IgD-negative memory B cell (primary cell): ENCODE data around the gene ERC1. TPM values are rescaled to one million over a fixed set of nuclear protein-coding genes. Genes with fewer than 3 reads are reported as not detected.
A peak's percentile ranks its signal among the peaks of the same experiment; 100 is the strongest.

Experiments used
- H3K27ac Mint-ChIP-seq, 3 donors: one replicate each; pipeline ENCODE4 v1.8.0; 2020 to 2022; ENCODE audit warnings: mild to moderate bottlenecking in 3 of 3, mixed read lengths in 3 of 3, moderate library complexity in 1 of 3
- H3K27me3 Mint-ChIP-seq: one replicate; pipeline ENCODE4 v1.8.0; 2021; ENCODE audit warnings: mixed read lengths
- H3K36me3 Mint-ChIP-seq: one replicate; pipeline ENCODE4 v1.8.0; 2020; ENCODE audit warnings: mild to moderate bottlenecking, mixed read lengths
- H3K4me1 Mint-ChIP-seq, 3 donors: one replicate each; pipeline ENCODE4 v1.8.0; 2020 to 2022; ENCODE audit warnings: mixed read lengths in 3 of 3, mild to moderate bottlenecking in 1 of 3
- H3K4me3 Mint-ChIP-seq, 4 donors: one replicate each; pipeline ENCODE4 v1.8.0; 2020 to 2022; ENCODE audit warnings: mild to moderate bottlenecking in 4 of 4, mixed read lengths in 4 of 4, moderate library complexity in 3 of 4
- H3K9me3 Mint-ChIP-seq, 3 donors: one replicate each; pipeline ENCODE4 v1.8.0; 2020 to 2021; ENCODE audit warnings: mixed read lengths in 3 of 3, mild to moderate bottlenecking in 1 of 3
- polyA plus RNA-seq: library from polyadenylated mRNA; unstranded; fragments of 300-500 nt; fragmentation: Illumina TruSeq; gene quantifications from one replicate; pipeline ENCODE4 v1.2.3, GENCODE V29; 2021

ERC1 gene
- polyA plus RNA-seq, 1 donor from 2014 or later, result 16.5 TPM

GRCh38 chr12:1283316-1283715 is 292.3 kb downstream of the ERC1 start:
- no peak overlapping the region for H3K4me3 Mint-ChIP-seq
- H3K27ac Mint-ChIP-seq, result peak overlapping the region in 1 of 3 donors; percentile 37
- peaks cover 4% of the 10 kb centered on the region for H3K36me3 Mint-ChIP-seq
- H3K4me1 Mint-ChIP-seq, result peaks cover 0 to 2% (median 0%) of the 10 kb centered on the region in 3 donors
- H3K27me3 Mint-ChIP-seq, result no peaks in the 10 kb centered on the region
- H3K9me3 Mint-ChIP-seq, result no peaks in the 10 kb centered on the region

DNA sequence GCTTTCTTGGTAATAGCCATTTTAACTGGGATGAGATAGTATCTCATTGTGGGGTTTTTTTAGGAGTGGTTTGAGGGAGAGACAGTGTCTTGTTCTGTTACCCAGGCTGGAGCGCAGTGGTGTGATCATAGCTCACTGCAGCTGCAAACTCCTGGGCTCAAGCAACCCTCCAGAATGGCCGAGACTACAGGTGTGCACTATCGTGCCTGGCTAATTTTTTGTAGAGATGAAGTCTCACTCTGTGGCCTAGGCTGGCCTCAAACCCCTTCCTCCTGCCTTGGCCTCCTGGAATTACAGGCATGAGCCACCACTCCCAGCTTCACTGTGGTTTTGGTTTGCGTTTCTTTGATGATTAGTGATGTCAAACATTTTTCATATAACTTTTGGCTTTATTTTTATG is 293.6 kb downstream of the ERC1 start:
- H3K27ac Mint-ChIP-seq, result peak overlapping the region in 1 of 3 donors; percentile 54
- peaks cover 0 to 3% (median under 1%) of the 10 kb centered on the region in 3 donors for H3K4me1 Mint-ChIP-seq
- H3K9me3 Mint-ChIP-seq, result no peaks in the 10 kb centered on the region
- no peaks in the 10 kb centered on the region for H3K27me3 Mint-ChIP-seq
- H3K36me3 Mint-ChIP-seq, result peaks cover 4% of the 10 kb centered on the region
- H3K4me3 Mint-ChIP-seq, result no peak overlapping the region

- H3K36me3 Mint-ChIP-seq, result peaks cover 7% of the 10 kb centered on the region
- H3K4me3 Mint-ChIP-seq, result no peak overlapping the region
- peaks cover 0 to 3% (median 2%) of the 10 kb centered on the region in 3 donors for H3K4me1 Mint-ChIP-seq
- H3K9me3 Mint-ChIP-seq, result no peaks in the 10 kb centered on the region
- H3K27me3 Mint-ChIP-seq, result no peaks in the 10 kb centered on the region
- H3K27ac Mint-ChIP-seq, result peak overlapping the region in 1 of 3 donors; percentile 41
Observed at GRCh38 chr12:1287446-1287975, 296.5 kb downstream of the ERC1 start.

- Mint-ChIP-seq H3K27ac (no peak overlapping the region), H3K4me1 (peaks cover 0 to 3% (median 2%) of the 10 kb centered on the region in 3 donors), H3K4me3 (no peak overlapping the region), H3K9me3 (no peaks in the 10 kb centered on the region), H3K27me3 (no peaks in the 10 kb centered on the region), H3K36me3 (peaks cover 7% of the 10 kb centered on the region)
Observed at GRCh38 chr12:1288333-1288732, 297.3 kb downstream of the ERC1 start.

DNA sequence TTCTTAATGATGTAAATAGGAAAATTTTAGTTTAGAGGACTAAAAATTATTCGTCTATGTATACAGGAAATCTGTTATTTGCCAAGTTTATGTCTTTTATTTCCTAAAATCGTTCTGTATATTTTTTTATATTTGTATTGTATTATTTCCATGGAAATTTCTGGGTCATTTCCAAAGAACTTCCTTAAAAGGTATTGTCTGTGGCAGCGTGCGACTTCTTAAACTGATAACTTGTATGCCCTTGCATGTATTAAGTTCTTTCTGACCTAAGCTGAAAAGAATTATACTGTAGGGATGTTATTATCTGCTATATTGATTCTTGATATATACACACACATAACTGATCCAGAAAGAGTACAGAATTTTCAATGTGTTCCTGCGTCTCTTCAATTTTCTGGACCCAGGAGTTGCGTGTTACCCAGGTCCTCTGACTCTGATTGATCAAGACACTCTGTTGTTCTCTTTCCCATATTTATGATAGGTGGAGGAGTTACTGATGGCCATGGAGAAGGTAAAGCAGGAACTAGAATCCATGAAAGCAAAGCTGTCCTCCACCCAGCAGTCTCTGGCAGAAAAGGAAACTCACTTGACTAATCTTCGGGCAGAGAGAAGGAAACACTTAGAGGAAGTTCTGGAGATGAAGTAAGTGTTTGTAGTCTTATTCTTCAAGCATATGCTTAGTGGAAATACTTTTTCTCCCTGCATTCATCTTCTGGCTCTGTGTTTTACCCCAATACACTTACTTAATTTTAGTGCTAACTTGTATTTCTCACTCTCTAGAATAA is 298.5 kb downstream of the ERC1 start:
- peaks cover 0 to 3% (median 2%) of the 10 kb centered on the region in 3 donors for H3K4me1 Mint-ChIP-seq
- peaks cover 11% of the 10 kb centered on the region for H3K36me3 Mint-ChIP-seq
- no peaks in the 10 kb centered on the region for H3K9me3 Mint-ChIP-seq
- H3K27ac Mint-ChIP-seq, result no peak overlapping the region
- H3K27me3 Mint-ChIP-seq, result no peaks in the 10 kb centered on the region
- H3K4me3 Mint-ChIP-seq, result no peak overlapping the region

DNA sequence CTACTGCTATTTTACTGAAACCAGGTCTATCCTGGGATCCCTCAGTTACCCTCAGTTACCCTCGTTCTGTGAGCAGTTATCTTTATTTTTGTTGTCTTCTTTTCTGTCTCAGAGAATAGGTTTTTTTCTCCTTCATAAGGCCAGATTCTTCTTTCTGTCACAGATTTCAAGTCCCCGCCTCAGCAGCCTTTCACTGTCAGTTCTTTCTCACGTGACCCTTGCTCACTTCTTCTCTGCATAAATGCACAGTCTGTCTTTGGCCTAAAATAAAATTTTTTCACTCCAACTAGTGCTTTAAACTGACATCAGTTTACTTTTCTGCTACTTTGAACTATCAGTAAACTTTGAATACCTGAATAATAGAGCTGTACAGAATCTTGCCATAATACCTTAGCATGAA is 299.7 kb downstream of the ERC1 start:
- peaks cover 0 to 2% (median 2%) of the 10 kb centered on the region in 3 donors for H3K4me1 Mint-ChIP-seq
- H3K27me3 Mint-ChIP-seq, result no peaks in the 10 kb centered on the region
- no peaks in the 10 kb centered on the region for H3K9me3 Mint-ChIP-seq
- peaks cover 13% of the 10 kb centered on the region for H3K36me3 Mint-ChIP-seq
- H3K27ac Mint-ChIP-seq, result no peak overlapping the region
- no peak overlapping the region for H3K4me3 Mint-ChIP-seq

- Mint-ChIP-seq H3K27me3 (no peaks in the 10 kb centered on the region), H3K9me3 (no peaks in the 10 kb centered on the region), H3K4me1 (peaks cover 0 to 2% (median 2%) of the 10 kb centered on the region in 3 donors), H3K27ac (no peak overlapping the region), H3K4me3 (no peak overlapping the region), H3K36me3 (peaks cover 17% of the 10 kb centered on the region)
Observed at GRCh38 chr12:1291601-1292332, 300.7 kb downstream of the ERC1 start.

- H3K27me3 Mint-ChIP-seq, result no peaks in the 10 kb centered on the region
- peaks cover 23% of the 10 kb centered on the region for H3K36me3 Mint-ChIP-seq
- no peak overlapping the region for H3K27ac Mint-ChIP-seq
- H3K4me1 Mint-ChIP-seq, result peaks cover 0 to 2% (median 0%) of the 10 kb centered on the region in 3 donors
- no peak overlapping the region for H3K4me3 Mint-ChIP-seq
- no peaks in the 10 kb centered on the region for H3K9me3 Mint-ChIP-seq
Observed at GRCh38 chr12:1293901-1294300, 302.9 kb downstream of the ERC1 start.

DNA sequence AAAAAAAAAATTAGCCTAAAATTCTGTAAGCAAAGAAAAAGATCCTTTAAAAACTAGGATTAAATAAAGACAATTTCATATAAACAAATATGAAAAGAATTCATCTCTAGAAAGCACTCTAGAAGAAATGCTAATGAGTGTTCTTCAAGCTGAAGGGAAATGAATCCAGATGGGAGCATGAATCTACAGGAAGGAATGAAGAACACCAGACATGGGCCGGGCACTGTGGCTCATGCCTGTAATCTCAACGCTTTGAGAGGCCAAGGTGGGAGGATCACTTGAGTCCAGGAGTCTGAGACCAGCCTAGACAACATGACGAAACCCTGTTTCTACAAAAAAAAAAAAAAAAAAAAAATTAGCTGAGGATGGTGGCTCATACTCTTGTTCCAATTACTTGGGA is 306.2 kb downstream of the ERC1 start:
- Mint-ChIP-seq H3K4me1 (no peaks in the 10 kb centered on the region), H3K27me3 (no peaks in the 10 kb centered on the region), H3K4me3 (no peak overlapping the region), H3K9me3 (peaks cover 0 to 4% (median 0%) of the 10 kb centered on the region in 3 donors), H3K36me3 (peaks cover 21% of the 10 kb centered on the region), H3K27ac (no peak overlapping the region)

DNA sequence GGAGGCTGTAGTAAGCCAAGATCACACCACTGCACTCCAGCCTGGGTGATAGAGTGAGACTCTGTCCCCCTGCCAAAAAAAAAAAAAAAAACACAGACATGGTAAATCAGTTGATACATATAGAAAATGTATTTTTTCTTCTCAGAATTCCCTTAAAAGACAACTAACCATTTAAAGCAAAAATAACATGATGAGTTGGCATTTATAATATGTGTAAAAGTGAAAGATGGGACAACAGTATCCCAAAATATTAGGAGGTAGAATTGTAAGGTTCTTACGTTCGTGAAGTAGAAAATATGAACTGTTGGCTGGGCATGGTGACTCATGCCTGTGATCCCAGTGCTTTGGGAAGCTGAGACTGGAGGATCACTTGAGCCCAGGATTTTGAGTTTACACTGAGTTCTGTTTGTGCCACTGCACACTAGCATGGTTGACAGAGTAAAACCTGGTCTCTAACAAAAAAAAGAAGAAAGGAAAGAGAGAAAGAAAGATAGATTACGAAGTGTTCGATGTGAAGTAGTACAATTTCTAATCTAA is 306.7 kb downstream of the ERC1 start:
- H3K9me3 Mint-ChIP-seq, result peaks cover 0 to 4% (median 0%) of the 10 kb centered on the region in 3 donors
- H3K27ac Mint-ChIP-seq, result no peak overlapping the region
- H3K27me3 Mint-ChIP-seq, result no peaks in the 10 kb centered on the region
- H3K36me3 Mint-ChIP-seq, result peaks cover 21% of the 10 kb centered on the region
- H3K4me3 Mint-ChIP-seq, result no peak overlapping the region
- no peaks in the 10 kb centered on the region for H3K4me1 Mint-ChIP-seq

DNA sequence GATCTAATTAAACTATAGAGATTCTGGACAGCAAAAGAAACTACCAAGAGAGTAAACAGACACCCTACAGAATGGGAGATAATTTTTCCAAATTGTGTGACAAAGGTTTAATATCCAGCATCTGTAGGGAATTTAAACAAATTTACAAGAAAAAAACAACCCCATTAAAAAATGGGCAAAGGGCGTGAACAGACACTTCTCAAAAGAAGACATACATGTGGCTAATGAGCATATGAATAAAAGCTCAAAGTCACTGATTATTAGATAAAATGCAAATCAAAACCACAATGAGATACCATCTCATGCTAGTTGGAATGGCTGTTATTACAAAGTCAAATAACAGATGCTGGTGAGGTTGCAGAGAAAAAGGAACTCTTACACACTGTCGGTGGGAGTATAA is 309.4 kb downstream of the ERC1 start:
- Mint-ChIP-seq H3K27me3 (no peaks in the 10 kb centered on the region), H3K4me3 (no peak overlapping the region), H3K27ac (no peak overlapping the region), H3K4me1 (peaks cover 0 to 2% (median 0%) of the 10 kb centered on the region in 3 donors), H3K9me3 (peaks cover 0 to 4% (median 0%) of the 10 kb centered on the region in 3 donors), H3K36me3 (peaks cover 18% of the 10 kb centered on the region)

- Mint-ChIP-seq H3K4me1 (peaks cover 0 to 2% (median 0%) of the 10 kb centered on the region in 3 donors), H3K36me3 (peaks cover 12% of the 10 kb centered on the region), H3K9me3 (peaks cover 0 to 4% (median 0%) of the 10 kb centered on the region in 3 donors), H3K4me3 (no peak overlapping the region), H3K27ac (no peak overlapping the region), H3K27me3 (no peaks in the 10 kb centered on the region)
Observed at GRCh38 chr12:1302201-1302870, 311.3 kb downstream of the ERC1 start.

DNA sequence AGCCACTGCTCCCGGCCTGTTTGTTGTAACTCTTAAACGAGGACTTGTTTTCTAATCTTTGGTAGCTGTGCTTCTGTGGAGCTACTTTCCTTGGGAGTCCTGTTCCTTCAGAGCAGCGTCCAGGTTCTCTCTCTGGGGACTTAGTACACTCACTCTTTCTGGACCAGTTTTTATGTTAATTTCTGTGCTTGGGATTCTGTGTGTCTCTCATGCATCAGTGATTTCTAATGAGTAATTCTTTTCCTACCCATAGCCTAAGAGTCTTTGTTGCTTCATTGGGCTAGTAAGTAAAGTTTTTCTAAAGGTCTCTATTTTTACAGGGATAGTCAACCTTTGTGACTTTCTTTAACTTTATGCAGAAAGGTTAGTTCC is 314.0 kb downstream of the ERC1 start:
- peaks cover 0 to 2% (median 2%) of the 10 kb centered on the region in 3 donors for H3K4me1 Mint-ChIP-seq

GRCh38 chr12:1305791-1306500 is 314.9 kb downstream of the ERC1 start:
- Mint-ChIP-seq H3K36me3 (peaks cover 7% of the 10 kb centered on the region), H3K9me3 (no peaks in the 10 kb centered on the region), H3K27ac (no peak overlapping the region), H3K27me3 (no peaks in the 10 kb centered on the region), H3K4me1 (peaks cover 0 to 2% (median 2%) of the 10 kb centered on the region in 3 donors), H3K4me3 (peak overlapping the region in 1 of 4 donors; percentile 0)

More for the DNA sequence above, 314.0 kb downstream of the ERC1 start:
- no peak overlapping the region for H3K4me3 Mint-ChIP-seq
- H3K9me3 Mint-ChIP-seq, result no peaks in the 10 kb centered on the region
- no peak overlapping the region for H3K27ac Mint-ChIP-seq
- H3K36me3 Mint-ChIP-seq, result peaks cover 9% of the 10 kb centered on the region
- H3K27me3 Mint-ChIP-seq, result no peaks in the 10 kb centered on the region
